MV-4-11 (cell line): Measurements from ENCODE around the gene TACR1.
A peak's percentile ranks its signal among the peaks of the same experiment; 100 is the strongest.
"Not testable (repeated sequence)": the region's sequence is repeated elsewhere in the genome, so short reads cannot be mapped to it uniquely, and the experiment has no call there.

Source experiments
- DNase-seq: peaks from one replicate; lab custom pipeline; 2025; lab: John Stamatoyannopoulos, UW

The TACR1 gene

GRCh38 chr2:75199428-75200011 lies at the start of gene TACR1:
TSS of gene TACR1 (minus strand) at chr2:75199520. CDS start at chr2:75198934, 586 bp downstream.
- no peak for DNase-seq

GRCh38 chr2:75248581-75248980 lies 49.3 kb upstream of the TACR1 start:
- DNase-seq = not testable (repeated sequence)

- no peak for DNase-seq
Observed at GRCh38 chr2:75246441-75247167, 47.3 kb upstream of the TACR1 start.

GRCh38 chr2:75243219-75243618 lies 43.9 kb upstream of the TACR1 start:
- no peak for DNase-seq

GRCh38 chr2:75241696-75242095 lies 42.4 kb upstream of the TACR1 start:
- DNase-seq = peak; percentile 42

- no peak for DNase-seq
Observed at GRCh38 chr2:75238670-75239330, 39.5 kb upstream of the TACR1 start.

GRCh38 chr2:75237296-75237695 lies 38.0 kb upstream of the TACR1 start:
- no peak for DNase-seq

- no peak for DNase-seq
Observed at GRCh38 chr2:75233965-75234364, 34.6 kb upstream of the TACR1 start.

- no peak for DNase-seq
Observed at GRCh38 chr2:75226617-75227016, 27.3 kb upstream of the TACR1 start.

GRCh38 chr2:75226099-75226498 lies 26.8 kb upstream of the TACR1 start:
- DNase-seq = no peak

GRCh38 chr2:75224636-75225094 lies 25.3 kb upstream of the TACR1 start:
- DNase-seq = no peak

- no peak for DNase-seq
Observed at GRCh38 chr2:75222527-75222926, 23.2 kb upstream of the TACR1 start.

GRCh38 chr2:75221862-75222261 lies 22.5 kb upstream of the TACR1 start:
- DNase-seq = no peak

- not testable (repeated sequence) for DNase-seq
Observed at GRCh38 chr2:75219213-75219612, 19.9 kb upstream of the TACR1 start.

GRCh38 chr2:75211266-75211770 lies 12.0 kb upstream of the TACR1 start:
- DNase-seq = no peak

GRCh38 chr2:75210409-75210808 lies 11.1 kb upstream of the TACR1 start:
- DNase-seq = no peak

GRCh38 chr2:75208738-75209137 lies 9.4 kb upstream of the TACR1 start:
- DNase-seq = no peak

GRCh38 chr2:75204833-75205232 lies 5.5 kb upstream of the TACR1 start:
- no peak for DNase-seq

- no peak for DNase-seq
Observed at GRCh38 chr2:75202359-75202758, 3.0 kb upstream of the TACR1 start.

- DNase-seq = no peak
Observed at GRCh38 chr2:75200140-75201096, 1.1 kb upstream of the TACR1 start.

GRCh38 chr2:75195076-75195691 lies 4.1 kb downstream of the TACR1 start:
- DNase-seq = no peak
